Activated T-cell treated with anti-CD3 and anti-CD28 coated beads, Interleukin-2, amount 50 U/mL, for 72 hours (primary cell): ENCODE results near the gene PARD6A. TPM values are rescaled to one million over a fixed set of nuclear protein-coding genes. Genes with fewer than 3 reads are reported as not detected.

Experiments
- ATAC-seq, 2 donors: fragments of 150-1000 bp; cut with Tn5 transposase; replicated peaks in 1 of 2; 2 replicates each; pipeline ENCODE4 v1.10.0; 2021; ENCODE audit warnings: moderate library complexity in 2 of 2, mild to moderate bottlenecking in 1 of 2
- DNase-seq, 2 donors: peaks; one replicate each; pipeline ENCODE4 v3.0.0; 2021 to 2022; ENCODE audit warnings: mixed read lengths in 1 of 2
- H3K27ac Mint-ChIP-seq: one replicate; pipeline ENCODE4 v1.8.0; 2022; ENCODE audit warnings: mild to moderate bottlenecking, moderate library complexity, mixed read lengths
- H3K27me3 Mint-ChIP-seq: one replicate; pipeline ENCODE4 v1.8.0; 2022; ENCODE audit warnings: low read depth, mixed read lengths
- H3K36me3 Mint-ChIP-seq, 2 donors: one replicate each; pipeline ENCODE4 v1.8.0; 2022; ENCODE audit warnings: mixed read lengths in 2 of 2, mild to moderate bottlenecking in 1 of 2; ENCODE audit not compliant: insufficient read depth in 2 of 2
- H3K4me1 Mint-ChIP-seq: one replicate; pipeline ENCODE4 v1.8.0; 2022; ENCODE audit warnings: low read depth, mixed read lengths
- H3K4me3 Mint-ChIP-seq, 2 donors: one replicate each; pipeline ENCODE4 v1.8.0; 2022; ENCODE audit warnings: mild to moderate bottlenecking in 2 of 2, mixed read lengths in 2 of 2, moderate library complexity in 2 of 2
- H3K9me3 Mint-ChIP-seq, 2 donors: one replicate each; pipeline ENCODE4 v1.8.0; 2022; ENCODE audit warnings: mixed read lengths in 2 of 2
- total RNA-seq, 2 donors: library from RNA; stranded (reverse); gene quantifications; one replicate each; pipeline ENCODE4 v1.2.3, GENCODE V29; 2022

The PARD6A gene, protein sequence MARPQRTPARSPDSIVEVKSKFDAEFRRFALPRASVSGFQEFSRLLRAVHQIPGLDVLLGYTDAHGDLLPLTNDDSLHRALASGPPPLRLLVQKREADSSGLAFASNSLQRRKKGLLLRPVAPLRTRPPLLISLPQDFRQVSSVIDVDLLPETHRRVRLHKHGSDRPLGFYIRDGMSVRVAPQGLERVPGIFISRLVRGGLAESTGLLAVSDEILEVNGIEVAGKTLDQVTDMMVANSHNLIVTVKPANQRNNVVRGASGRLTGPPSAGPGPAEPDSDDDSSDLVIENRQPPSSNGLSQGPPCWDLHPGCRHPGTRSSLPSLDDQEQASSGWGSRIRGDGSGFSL
- 1 to 10 TPM; 7.2 to 9.2 TPM for total RNA-seq

DNA sequence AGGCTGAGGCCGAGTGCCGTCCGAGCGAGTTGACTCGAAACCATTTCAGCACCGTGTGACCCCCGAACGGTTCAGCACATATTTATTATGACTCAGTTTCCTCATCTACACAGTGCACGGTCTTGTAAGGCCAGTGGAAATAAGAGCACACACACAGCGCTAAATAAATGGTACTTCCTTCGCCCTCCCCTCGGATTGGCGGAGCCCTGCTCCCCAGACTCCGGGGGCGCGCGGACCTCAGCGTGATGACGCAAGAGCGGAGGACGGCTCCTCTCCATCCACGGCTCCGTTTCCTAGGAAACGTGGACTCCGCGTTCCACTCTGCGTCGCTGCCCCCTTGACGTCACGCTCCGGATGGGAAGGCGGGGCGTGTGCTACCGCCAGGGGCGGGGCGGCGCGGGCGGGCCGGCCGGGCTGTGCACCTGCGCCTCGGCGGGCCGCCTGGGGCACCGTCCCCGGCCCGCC lies at the start of gene PARD6A:
Gene PARD6A, plus strand, starts transcription at position 397 of the 465 bp plus-strand sequence. CDS start 79 bp downstream, outside the sequence.
- Mint-ChIP-seq H3K4me1 (peaks cover 36% of the 10 kb centered on the region), H3K27me3 (no peaks in the 10 kb centered on the region), H3K9me3 (no peaks in the 10 kb centered on the region), H3K4me3 (peak within 1 kb of the TSS; percentile 93 to 95), H3K27ac (peak within 1 kb of the TSS; percentile 92), H3K36me3 (peaks cover 7 to 9% of the 10 kb centered on the region in 2 donors)
- ATAC-seq (peak; percentile 87 to 89), DNase-seq (peak; percentile 97 to 99)

DNA sequence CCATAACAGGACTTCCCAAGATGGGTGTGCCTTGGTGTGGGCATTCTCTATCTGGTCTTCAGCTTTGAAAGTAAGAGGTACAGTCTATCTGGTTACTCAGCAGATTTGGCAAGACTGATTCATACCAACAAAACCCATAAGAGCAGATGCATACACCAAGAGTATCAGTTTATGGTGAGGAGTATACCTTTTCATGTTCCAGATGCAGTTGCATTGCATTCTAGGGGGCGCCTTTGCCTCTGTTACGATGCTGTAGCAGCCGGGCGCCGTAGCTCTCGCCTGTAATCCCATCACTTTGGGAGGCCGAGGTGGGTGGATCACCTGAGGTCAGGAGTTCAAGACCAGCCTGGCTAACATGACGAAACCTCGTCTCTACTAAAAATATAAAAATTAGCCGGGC lies 47.0 kb upstream of the PARD6A start:
- ATAC-seq: peak in 1 of 2 donors; percentile 42
- H3K4me1 Mint-ChIP-seq: peaks cover 6% of the 10 kb centered on the region

DNA sequence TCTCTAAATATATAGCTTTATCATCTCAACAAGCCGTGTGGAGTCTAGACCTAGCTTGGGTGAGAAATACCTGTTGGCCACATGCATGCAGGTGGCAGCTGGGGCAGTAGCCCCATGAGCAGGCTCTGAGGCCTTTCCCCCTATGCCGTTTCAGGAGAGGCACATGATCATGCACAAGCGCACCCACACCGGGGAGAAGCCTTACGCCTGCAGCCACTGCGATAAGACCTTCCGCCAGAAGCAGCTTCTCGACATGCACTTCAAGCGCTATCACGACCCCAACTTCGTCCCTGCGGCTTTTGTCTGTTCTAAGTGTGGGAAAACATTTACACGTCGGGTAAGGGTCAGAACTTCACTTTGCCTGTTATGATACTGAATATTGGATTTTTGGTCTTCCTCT lies 32.5 kb upstream of the PARD6A start:
- Mint-ChIP-seq H3K4me1 (no peaks in the 10 kb centered on the region), H3K36me3 (peaks cover 6 to 21% of the 10 kb centered on the region in 2 donors), H3K27ac (no peak overlapping the region), H3K9me3 (no peaks in the 10 kb centered on the region), H3K4me3 (no peak overlapping the region), H3K27me3 (no peaks in the 10 kb centered on the region)
- ATAC-seq (no peak), DNase-seq (no peak)

More for the DNA sequence above, 47.0 kb upstream of the PARD6A start:
- peak in 1 of 2 donors; percentile 9 for DNase-seq
- Mint-ChIP-seq H3K36me3 (peaks cover 2 to 22% of the 10 kb centered on the region in 2 donors), H3K27ac (no peak overlapping the region), H3K27me3 (no peaks in the 10 kb centered on the region), H3K9me3 (no peaks in the 10 kb centered on the region), H3K4me3 (no peak overlapping the region)

DNA sequence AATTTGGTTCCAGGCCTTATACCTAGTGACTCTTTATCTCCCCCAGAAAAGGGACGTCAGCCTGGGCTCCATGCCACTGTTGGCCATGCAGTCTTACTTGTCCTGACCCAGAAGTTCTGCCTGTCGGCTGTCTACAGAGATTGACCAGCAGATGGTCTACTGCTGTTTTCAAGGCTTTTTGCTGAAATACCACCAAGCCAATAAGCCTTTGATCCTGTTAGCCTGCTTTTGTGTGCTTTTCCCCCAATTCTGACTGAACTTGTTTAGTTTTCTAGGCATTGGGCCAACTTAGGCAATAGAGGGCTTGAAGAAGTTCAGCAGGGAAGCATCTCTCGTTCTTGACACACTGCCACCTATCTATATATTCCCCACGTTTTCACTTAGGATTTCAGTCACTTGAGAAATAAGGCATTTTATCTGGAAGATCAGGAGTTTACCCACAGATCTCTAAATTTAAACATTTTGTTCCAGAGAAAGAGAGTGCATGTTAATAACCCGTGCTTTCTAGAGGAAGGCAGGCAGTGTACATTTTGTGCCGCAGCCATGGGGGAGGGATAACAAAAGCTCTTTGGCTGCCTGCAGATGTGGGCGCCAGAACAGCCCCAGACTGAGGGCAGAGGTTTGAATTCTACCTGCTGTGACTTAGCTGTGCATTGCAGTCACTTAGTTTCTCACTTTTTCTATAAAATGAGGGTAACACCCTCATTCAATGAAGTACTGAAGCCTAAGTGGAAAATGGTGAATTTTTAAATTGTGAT lies 28.2 kb upstream of the PARD6A start:
- Mint-ChIP-seq H3K27ac (no peak overlapping the region), H3K27me3 (no peaks in the 10 kb centered on the region), H3K4me1 (no peaks in the 10 kb centered on the region), H3K9me3 (no peaks in the 10 kb centered on the region), H3K4me3 (no peak overlapping the region), H3K36me3 (peaks cover 8 to 12% of the 10 kb centered on the region in 2 donors)
- ATAC-seq (no peak), DNase-seq (no peak)

DNA sequence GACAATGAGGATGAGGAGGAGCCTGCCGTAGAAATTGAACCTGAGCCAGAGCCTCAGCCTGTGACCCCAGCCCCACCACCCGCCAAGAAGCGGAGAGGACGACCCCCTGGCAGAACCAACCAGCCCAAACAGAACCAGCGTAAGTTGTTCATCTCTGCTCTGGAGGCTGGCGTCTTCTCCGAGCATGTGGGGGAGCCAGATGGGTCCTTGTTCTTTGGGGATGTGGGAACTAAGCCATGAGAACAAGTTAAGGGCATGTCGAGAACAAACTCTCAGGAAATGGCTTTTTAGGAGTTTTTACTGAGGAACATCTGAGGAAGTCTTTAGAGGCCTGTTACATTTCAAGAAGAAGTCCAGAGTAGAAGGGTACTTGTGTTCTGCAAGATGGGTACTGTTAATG lies 24.0 kb upstream of the PARD6A start:
- Mint-ChIP-seq H3K4me1 (no peaks in the 10 kb centered on the region), H3K27me3 (no peaks in the 10 kb centered on the region), H3K27ac (no peak overlapping the region), H3K9me3 (no peaks in the 10 kb centered on the region), H3K36me3 (peaks cover 4 to 9% of the 10 kb centered on the region in 2 donors), H3K4me3 (no peak overlapping the region)
- no peak for ATAC-seq
- no peak for DNase-seq

DNA sequence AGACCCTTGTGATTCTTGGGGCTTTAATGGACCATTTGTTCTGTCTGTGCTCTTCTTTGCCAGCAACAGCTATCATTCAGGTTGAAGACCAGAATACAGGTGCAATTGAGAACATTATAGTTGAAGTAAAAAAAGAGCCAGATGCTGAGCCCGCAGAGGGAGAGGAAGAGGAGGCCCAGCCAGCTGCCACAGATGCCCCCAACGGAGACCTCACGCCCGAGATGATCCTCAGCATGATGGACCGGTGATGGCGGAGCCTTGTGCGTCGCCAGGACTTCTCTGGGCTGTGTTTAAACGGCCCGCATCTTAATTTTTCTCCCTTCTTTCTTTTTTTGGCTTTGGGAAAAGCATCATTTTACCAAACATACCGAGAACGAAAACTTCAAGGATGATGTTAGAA lies 23.1 kb upstream of the PARD6A start:
- peaks cover 4 to 9% of the 10 kb centered on the region in 2 donors for H3K36me3 Mint-ChIP-seq
- no peak for DNase-seq

DNA sequence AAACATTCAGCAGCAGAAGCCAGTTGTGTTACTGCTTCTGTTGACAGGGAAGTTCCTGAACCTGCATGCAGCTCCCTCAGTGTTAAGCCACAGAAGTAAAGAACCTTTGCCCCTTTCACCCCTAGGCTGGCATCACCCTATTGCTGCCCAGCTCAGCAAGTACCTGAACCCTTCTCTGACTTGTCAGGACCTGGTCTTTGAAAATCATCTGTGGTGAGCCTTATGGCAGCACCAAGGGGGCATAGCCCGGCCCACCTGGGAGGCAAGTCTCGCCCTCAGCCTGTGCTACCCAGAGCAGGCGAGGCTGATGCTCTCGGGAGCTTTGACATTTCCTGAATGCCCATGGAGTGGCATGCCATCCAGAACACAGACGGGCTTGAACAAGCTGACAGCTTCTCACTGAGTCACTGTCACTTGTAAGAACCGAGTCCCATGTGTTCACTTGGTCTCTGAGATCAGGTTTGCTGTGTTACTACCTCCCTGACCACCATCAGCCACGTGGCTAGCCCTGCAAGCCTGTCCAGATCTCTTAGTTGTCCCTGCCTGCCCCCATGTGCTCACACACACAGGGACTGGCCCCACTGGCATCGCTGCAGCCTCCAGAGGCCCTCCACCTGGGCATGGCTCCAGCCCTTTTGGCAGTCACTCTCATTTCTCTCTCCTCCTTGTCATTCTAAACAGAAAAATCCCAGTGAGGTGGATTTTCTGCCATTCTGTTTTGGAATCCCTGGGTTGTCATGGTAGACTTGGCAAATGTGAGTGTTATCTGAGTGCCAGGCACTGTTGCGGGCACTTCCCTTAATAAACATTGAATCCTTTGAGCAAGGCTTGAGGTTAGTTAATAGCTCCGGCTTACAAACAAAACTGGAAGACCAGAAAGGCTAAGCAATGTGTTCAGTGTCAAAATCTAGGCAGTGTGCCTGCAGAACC lies 18.7 kb upstream of the PARD6A start:
- H3K36me3 Mint-ChIP-seq: peaks cover 1 to 5% of the 10 kb centered on the region in 2 donors
- H3K4me1 Mint-ChIP-seq: peaks cover 18% of the 10 kb centered on the region
- DNase-seq (no peak), ATAC-seq (no peak)
- no peak overlapping the region for H3K4me3 Mint-ChIP-seq
- H3K9me3 Mint-ChIP-seq: no peaks in the 10 kb centered on the region
- H3K27me3 Mint-ChIP-seq: no peaks in the 10 kb centered on the region
- H3K27ac Mint-ChIP-seq: no peak overlapping the region

More for the DNA sequence above, 23.1 kb upstream of the PARD6A start:
- ATAC-seq: no peak
- no peak overlapping the region for H3K4me3 Mint-ChIP-seq
- no peak overlapping the region for H3K27ac Mint-ChIP-seq
- no peaks in the 10 kb centered on the region for H3K4me1 Mint-ChIP-seq
- no peaks in the 10 kb centered on the region for H3K9me3 Mint-ChIP-seq
- no peaks in the 10 kb centered on the region for H3K27me3 Mint-ChIP-seq

DNA sequence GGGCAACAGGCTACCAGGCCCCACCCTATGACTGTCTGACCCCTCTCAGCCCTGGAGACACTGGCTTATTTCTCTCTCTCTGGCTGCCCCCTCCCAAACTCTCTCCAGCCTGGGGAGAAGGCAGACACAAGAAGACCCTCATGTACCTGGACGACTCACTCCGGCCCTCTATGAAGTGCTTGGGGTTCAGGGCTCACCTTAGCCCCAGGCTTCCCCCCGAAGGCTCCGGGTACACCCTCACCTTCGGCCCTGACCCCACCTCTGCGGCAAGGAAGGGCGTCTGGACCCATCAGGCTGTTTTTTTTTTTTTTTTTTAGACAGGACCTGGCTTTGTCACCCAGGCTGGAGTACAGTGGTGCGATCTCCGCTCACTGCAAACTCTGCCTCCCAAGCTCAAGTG lies 16.7 kb upstream of the PARD6A start:
- H3K27ac Mint-ChIP-seq: no peak overlapping the region
- H3K27me3 Mint-ChIP-seq: no peaks in the 10 kb centered on the region
- H3K9me3 Mint-ChIP-seq: no peaks in the 10 kb centered on the region
- ATAC-seq (no peak), DNase-seq (no peak)
- peaks cover 0 to 6% of the 10 kb centered on the region in 2 donors for H3K36me3 Mint-ChIP-seq
- H3K4me1 Mint-ChIP-seq: peaks cover 20% of the 10 kb centered on the region
- peak overlapping the region; percentile 83 to 86 for H3K4me3 Mint-ChIP-seq

DNA sequence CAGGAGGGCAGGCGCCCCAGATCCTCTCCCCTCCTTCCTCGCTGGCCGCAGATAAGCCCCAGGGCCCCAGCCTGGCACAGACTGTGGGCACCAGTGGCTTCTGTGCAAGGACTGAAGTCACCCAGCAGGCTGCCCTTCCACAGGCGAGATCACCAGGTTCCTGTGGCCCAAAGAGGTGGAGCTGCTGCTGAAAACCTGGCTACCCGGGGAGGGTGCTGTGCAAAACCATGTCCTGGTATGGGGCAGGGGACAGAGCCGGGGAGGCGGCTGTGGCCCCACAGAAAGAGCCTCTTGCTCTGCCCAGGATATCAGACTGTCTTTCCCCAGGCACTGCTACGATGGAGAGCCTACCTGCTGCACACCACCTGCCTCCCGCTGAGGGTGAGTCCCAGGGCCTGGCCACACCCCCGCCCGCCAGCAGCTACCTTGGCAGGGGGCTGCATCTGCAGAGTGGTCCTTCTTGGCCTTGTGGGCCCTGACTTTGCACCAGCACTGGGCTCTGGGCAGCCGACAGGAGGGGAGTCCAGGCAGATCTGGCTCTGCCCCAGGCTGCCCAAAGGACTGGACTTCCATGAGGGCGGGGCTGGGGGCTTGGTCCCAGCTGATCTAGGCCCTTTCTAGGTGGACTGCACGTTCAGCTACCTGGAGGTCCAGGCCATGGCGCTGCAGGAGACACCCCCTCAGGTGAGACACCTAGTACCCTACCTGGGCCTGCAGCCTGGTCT lies 15.2 kb upstream of the PARD6A start:
- DNase-seq: peak in 1 of 2 donors; percentile 34
- Mint-ChIP-seq H3K36me3 (peaks cover 0 to 10% of the 10 kb centered on the region in 2 donors), H3K4me3 (peak overlapping the region; percentile 89 to 91), H3K27me3 (no peaks in the 10 kb centered on the region), H3K4me1 (peaks cover 26% of the 10 kb centered on the region), H3K9me3 (no peaks in the 10 kb centered on the region), H3K27ac (peak overlapping the region; percentile 87)
- peak in 1 of 2 donors; percentile 1 for ATAC-seq

DNA sequence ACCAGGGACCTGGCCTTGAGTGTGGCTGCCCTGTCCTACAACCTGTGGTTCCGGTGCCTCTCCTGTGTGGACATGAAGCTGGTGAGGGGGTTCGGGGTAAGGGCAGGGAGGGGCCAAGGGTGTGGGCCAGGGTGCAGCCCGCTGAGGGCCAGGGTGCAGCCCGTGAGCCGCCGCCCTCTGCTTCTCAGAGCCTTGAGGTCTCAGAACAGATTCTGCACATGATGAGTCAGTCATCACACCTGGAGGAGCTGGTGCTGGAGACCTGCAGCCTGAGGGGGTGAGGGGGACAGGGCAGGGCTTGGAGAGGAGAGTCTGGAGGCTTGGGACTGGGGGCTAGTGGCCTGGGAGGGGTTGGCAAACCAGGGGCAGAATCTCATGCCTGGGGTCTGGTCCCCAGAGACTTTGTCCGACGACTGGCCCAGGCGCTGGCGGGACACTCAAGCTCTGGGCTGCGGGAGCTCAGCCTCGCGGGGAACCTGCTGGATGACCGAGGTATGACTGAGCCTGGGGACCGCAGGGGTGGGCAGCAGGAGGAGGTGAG lies 13.6 kb upstream of the PARD6A start:
- peaks cover 26% of the 10 kb centered on the region for H3K4me1 Mint-ChIP-seq
- no peaks in the 10 kb centered on the region for H3K27me3 Mint-ChIP-seq
- ATAC-seq (no peak), DNase-seq (no peak)
- H3K36me3 Mint-ChIP-seq: peaks cover 1 to 12% of the 10 kb centered on the region in 2 donors
- H3K9me3 Mint-ChIP-seq: no peaks in the 10 kb centered on the region
- no peak overlapping the region for H3K27ac Mint-ChIP-seq
- peak overlapping the region in 1 of 2 donors; percentile 71 for H3K4me3 Mint-ChIP-seq

DNA sequence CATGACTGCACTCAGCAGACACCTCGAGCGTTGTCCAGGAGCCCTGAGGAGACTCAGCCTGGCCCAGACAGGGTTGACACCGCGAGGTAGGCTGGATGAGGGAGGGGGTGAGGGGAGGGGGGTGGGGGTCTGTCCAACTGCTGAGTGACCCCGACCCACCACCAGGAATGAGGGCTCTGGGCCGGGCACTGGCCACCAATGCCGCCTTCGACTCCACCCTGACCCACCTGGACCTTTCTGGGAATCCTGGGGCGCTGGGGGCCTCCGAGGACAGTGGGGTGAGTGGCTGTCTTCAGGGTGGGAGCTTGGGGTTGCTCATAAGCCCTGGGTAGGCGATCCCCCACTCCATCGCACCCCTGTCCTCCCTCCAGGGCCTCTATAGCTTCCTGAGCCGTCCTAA lies 13.1 kb upstream of the PARD6A start:
- no peak for ATAC-seq
- H3K36me3 Mint-ChIP-seq: peaks cover 1 to 12% of the 10 kb centered on the region in 2 donors
- no peak overlapping the region for H3K4me3 Mint-ChIP-seq
- H3K9me3 Mint-ChIP-seq: no peaks in the 10 kb centered on the region
- H3K27me3 Mint-ChIP-seq: no peaks in the 10 kb centered on the region
- H3K27ac Mint-ChIP-seq: no peak overlapping the region
- DNase-seq: no peak
- peaks cover 26% of the 10 kb centered on the region for H3K4me1 Mint-ChIP-seq
